IMR-90 (cell line): ENCODE measurements around the gene DHRSX. TPM values are rescaled to one million over a fixed set of nuclear protein-coding genes. Genes with fewer than 3 reads are reported as not detected.

Experiments
- ATAC-seq: fragments of 200-7000 bp; cut with Tn5 transposase; 2 replicates; pipeline ENCODE4 v1.9.1; 2020; ENCODE audit warnings: low read depth, mild to moderate bottlenecking, moderate library complexity
- BruUV-seq: library from RNA; stranded (reverse); fragments of 400-500 nt; replicated peaks from 2 replicates; lab custom pipeline; 2021; lab: Mats Ljungman, UMichigan
- CTCF ChIA-PET: fragments of 300-600 bp; formaldehyde crosslinking; extraction: SDS; loops from one replicate; lab custom pipeline; 2021; ENCODE audit warnings: antibody characterized with exemption; lab: Yijun Ruan, JAX
- POLR2A ChIA-PET: fragments of 300-600 bp; sonication (Branson Sonifier 250); formaldehyde crosslinking; loops from one replicate; lab custom pipeline; 2022; ENCODE audit warnings: antibody characterized with exemption; ENCODE audit not compliant: unreplicated experiment; lab: Charles Lee
- DNase-seq: peaks from one replicate; pipeline ENCODE4 v3.0.0; 2013
- H2AFZ ChIP-seq: replicated peaks from 2 replicates; pipeline ENCODE3; 2013; ENCODE audit warnings: low read length, mild to moderate bottlenecking; ENCODE audit not compliant: poor library complexity
- H2AK5ac ChIP-seq: 2 replicates; pipeline ENCODE4 v1.6.1; 2013; ENCODE audit warnings: low read depth, low read length, inconsistent platforms
- H2AK9ac ChIP-seq: replicated peaks from 2 replicates; pipeline ENCODE3; 2013; ENCODE audit warnings: mild to moderate bottlenecking, low read depth, low read length, moderate library complexity; ENCODE audit not compliant: poor library complexity
- H2BK120ac ChIP-seq: 2 replicates; pipeline ENCODE4 v1.6.1; 2013; ENCODE audit warnings: low read depth, low read length, inconsistent platforms
- H2BK15ac ChIP-seq: 3 replicates; pipeline ENCODE4 v1.6.1; 2013; ENCODE audit warnings: low read depth, low read length, inconsistent platforms
- H2BK20ac ChIP-seq: 2 replicates; pipeline ENCODE4 v1.6.1; 2013; ENCODE audit warnings: low read depth, mild to moderate bottlenecking, inconsistent platforms, low read length, moderate library complexity
- H2BK5ac ChIP-seq: 2 replicates; pipeline ENCODE4 v1.6.1; 2013; ENCODE audit warnings: mild to moderate bottlenecking, low read depth, low read length, inconsistent platforms; ENCODE audit not compliant: poor library complexity, severe bottlenecking
- H3K14ac ChIP-seq: replicated peaks from 2 replicates; pipeline ENCODE4 v1.6.1; 2013; ENCODE audit warnings: low read depth, low read length, inconsistent platforms
- H3K18ac ChIP-seq: 2 replicates; pipeline ENCODE4 v1.6.1; 2013; ENCODE audit warnings: low read depth, low read length, control low read depth
- H3K23ac ChIP-seq: 2 replicates; pipeline ENCODE4 v1.6.1; 2013; ENCODE audit warnings: low read depth, low read length, inconsistent platforms
- H3K27ac ChIP-seq: 2 replicates; pipeline ENCODE4 v1.5.1; 2013; ENCODE audit warnings: mild to moderate bottlenecking, control low read depth, low read length; ENCODE audit not compliant: insufficient read depth
- H3K27me3 ChIP-seq: 2 replicates; pipeline ENCODE4 v1.6.1; 2013; ENCODE audit warnings: low read length; ENCODE audit not compliant: control insufficient read depth, insufficient read depth
- H3K36me3 ChIP-seq: 2 replicates; pipeline ENCODE4 v1.6.1; 2013; ENCODE audit warnings: low read length, mixed read lengths; ENCODE audit not compliant: control insufficient read depth, insufficient read depth
- H3K4ac ChIP-seq: 2 replicates; pipeline ENCODE4 v1.6.1; 2013; ENCODE audit warnings: low read depth, low read length, inconsistent platforms
- H3K4me1 ChIP-seq: 2 replicates; pipeline ENCODE4 v1.6.1; 2013; ENCODE audit warnings: low read length, mixed read lengths; ENCODE audit not compliant: control insufficient read depth, insufficient read depth
- H3K4me2 ChIP-seq: 2 replicates; pipeline ENCODE4 v1.6.1; 2013; ENCODE audit warnings: low read depth, mild to moderate bottlenecking, control low read depth, low read length, moderate library complexity
- H3K4me3 ChIP-seq: 2 replicates; pipeline ENCODE4 v1.5.1; 2013; ENCODE audit warnings: low read depth, mild to moderate bottlenecking, control low read depth, low read length, moderate library complexity; ENCODE audit not compliant: insufficient read depth
- H3K56ac ChIP-seq: 2 replicates; pipeline ENCODE4 v1.6.1; 2013; ENCODE audit warnings: low read length, inconsistent platforms; ENCODE audit not compliant: insufficient read depth; ENCODE audit errors: extremely low read depth
- H3K79me1 ChIP-seq, 2 experiments: 2 replicates each; pipeline ENCODE4 v1.6.1; 2013; ENCODE audit warnings: low read length in 2 of 2, inconsistent platforms in 1 of 2, low read depth in 1 of 2
- H3K9ac ChIP-seq: 2 replicates; pipeline ENCODE4 v1.6.1; 2013; ENCODE audit warnings: low read depth, low read length, control low read depth
- H3K9me1 ChIP-seq: 2 replicates; pipeline ENCODE4 v1.6.1; 2013; ENCODE audit warnings: low read length, inconsistent platforms; ENCODE audit not compliant: insufficient read depth
- H3K9me3 ChIP-seq: 2 replicates; pipeline ENCODE4 v1.6.1; 2013; ENCODE audit warnings: low read length; ENCODE audit not compliant: control insufficient read depth, insufficient read depth
- H4K20me1 ChIP-seq: 2 replicates; pipeline ENCODE4 v1.6.1; 2013; ENCODE audit warnings: low read length, inconsistent platforms; ENCODE audit not compliant: insufficient read depth
- H4K5ac ChIP-seq: 2 replicates; pipeline ENCODE4 v1.6.1; 2013; ENCODE audit warnings: mild to moderate bottlenecking, low read depth, low read length, control low read depth
- H4K8ac ChIP-seq, 2 experiments: 2 replicates each; pipeline ENCODE4 v1.6.1; 2013; ENCODE audit warnings: low read depth in 2 of 2, low read length in 2 of 2, control low read depth in 1 of 2, inconsistent platforms in 1 of 2
- H4K91ac ChIP-seq: 2 replicates; pipeline ENCODE4 v1.6.1; 2013; ENCODE audit warnings: low read depth, low read length, inconsistent platforms; ENCODE audit not compliant: insufficient read depth
- POLR2A ChIP-seq: IDR thresholded peaks from 2 replicates; pipeline ENCODE4 v1.6.1; 2012; ENCODE audit warnings: mild to moderate bottlenecking, low read depth, low read length
- RFX5 ChIP-seq: IDR thresholded peaks from 2 replicates; pipeline ENCODE4 v1.8.0; 2012; ENCODE audit warnings: low read depth, mild to moderate bottlenecking, low read length, moderate library complexity
- WGBS, 2 experiments: methylation state at CpG; one replicate each; pipeline versions ENCODE4 v1.1.5 to v1.1.7; 2013; ENCODE audit warnings: missing lambda C conversion rate in 2 of 2; ENCODE audit not compliant: insufficient read length in 1 of 2; ENCODE audit errors: extremely low coverage in 2 of 2; 5-methylcytosine and 5-hydroxymethylcytosine counted together
- dilution Hi-C: fragments of 300-500 bp; cut with HindIII; formaldehyde crosslinking; loops from one replicate; pipeline ENCODE4 v1.14.3; 2018; ENCODE audit warnings: low sequenced_read_pairs; ENCODE audit not compliant: unreplicated experiment
- in situ Hi-C: fragments of 300-500 bp; cut with MboI; formaldehyde crosslinking; loops from 3 replicates; pipeline ENCODE4 v1.14.3; 2019; ENCODE audit warnings: low sequenced_read_pairs, inconsistent platforms, mixed read lengths
- intact Hi-C: fragments of 100-400 bp; cut with micrococcal nuclease; formaldehyde crosslinking; loops from 2 replicates; pipeline ENCODE4 v1.10.0; 2022
- polyA plus RNA-seq, 3 experiments: library from polyadenylated mRNA; depleted of rRNA; stranded (reverse); fragments of >200 nt; gene quantifications; 2 replicates each; pipeline ENCODE4 v1.2.3, GENCODE V29; 2012; ENCODE audit warnings: low replicate concordance in 1 of 3
- total RNA-seq: library from RNA; depleted of rRNA; stranded (reverse); fragments of >200 nt; gene quantifications from 2 replicates; pipeline ENCODE4 v1.2.3, GENCODE V29; 2012
- TF ChIP-seq, protein P1 (sequence below): fragments of 150-350 bp; IDR thresholded peaks from 2 replicates; pipeline ENCODE4 v1.6.1; 2017; ENCODE audit warnings: mild to moderate bottlenecking, antibody characterized with exemption, low read length, low read depth

DHRSX gene
- total and polyA plus RNA-seq, 2 of the 4 experiments (the other 2 are of a cell fraction): 26.2 to 38.0 TPM

DNA sequence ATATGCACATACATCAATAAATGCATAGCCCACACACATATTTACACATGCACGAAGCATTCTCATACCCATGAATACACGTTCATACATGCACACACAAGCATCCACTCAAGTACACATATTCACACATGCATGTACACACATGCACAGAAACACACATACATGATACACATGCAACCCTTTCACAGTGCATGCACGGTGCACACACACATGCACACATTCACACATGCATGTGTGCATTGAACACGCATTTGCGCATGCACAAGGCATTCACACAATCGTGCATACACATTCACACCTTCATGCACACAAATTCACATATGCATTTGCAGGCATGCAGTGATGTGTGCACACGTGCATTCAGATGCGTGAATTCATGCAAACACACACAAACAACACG, 324.5 kb downstream of the DHRSX start:
- no peaks in the 10 kb centered on the region for H3K79me1 ChIP-seq
- dilution Hi-C loops (no loop called here), intact Hi-C loops (no loop called here), in situ Hi-C loops (no loop called here)
- H3K9me3 ChIP-seq: peaks cover 17% of the 10 kb centered on the region
- no peak overlapping the region for H2BK15ac ChIP-seq
- no peaks in the 10 kb centered on the region for H3K36me3 ChIP-seq
- DNase-seq (no peak), ATAC-seq (no peak)
- no peak overlapping the region for H4K8ac ChIP-seq
- H3K4me1 ChIP-seq: no peaks in the 10 kb centered on the region
- no peak overlapping the region for H3K18ac ChIP-seq
- H2AK5ac ChIP-seq: no peak overlapping the region
- no peak overlapping the region for H2BK20ac ChIP-seq
- no peak overlapping the region for H3K56ac ChIP-seq
- H3K27me3 ChIP-seq: no peaks in the 10 kb centered on the region
- no peak overlapping the region for H3K4ac ChIP-seq
- H2BK120ac ChIP-seq: no peak overlapping the region
- ChIA-PET CTCF (no interaction called here), POLR2A (no interaction called here)
- no TSS peak for BruUV-seq
- no peak overlapping the region for H3K4me2 ChIP-seq
- H4K5ac ChIP-seq: no peak overlapping the region
- H3K9ac ChIP-seq: no peak overlapping the region
- H3K9me1 ChIP-seq: no peaks in the 10 kb centered on the region
- H2BK5ac ChIP-seq: no peak overlapping the region
- no peaks in the 10 kb centered on the region for H4K20me1 ChIP-seq
- TF ChIP-seq, protein P1, sequence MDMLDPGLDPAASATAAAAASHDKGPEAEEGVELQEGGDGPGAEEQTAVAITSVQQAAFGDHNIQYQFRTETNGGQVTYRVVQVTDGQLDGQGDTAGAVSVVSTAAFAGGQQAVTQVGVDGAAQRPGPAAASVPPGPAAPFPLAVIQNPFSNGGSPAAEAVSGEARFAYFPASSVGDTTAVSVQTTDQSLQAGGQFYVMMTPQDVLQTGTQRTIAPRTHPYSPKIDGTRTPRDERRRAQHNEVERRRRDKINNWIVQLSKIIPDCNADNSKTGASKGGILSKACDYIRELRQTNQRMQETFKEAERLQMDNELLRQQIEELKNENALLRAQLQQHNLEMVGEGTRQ: no peak
- TF ChIP-seq RFX5: no peak
- no peak for TF ChIP-seq POLR2A
- WGBS, 2 experiments: 88% methylated on average over 6 of the region's 9 CpGs; no CpG with 5 or more reads in 1 of the 2 experiments
- H3K14ac ChIP-seq: no peak overlapping the region
- no peak overlapping the region for H3K23ac ChIP-seq
- no peak overlapping the region for H4K91ac ChIP-seq
- H2AK9ac ChIP-seq: no peak overlapping the region
- H3K27ac ChIP-seq: no peak overlapping the region
- H3K4me3 ChIP-seq: no peak overlapping the region
- peak overlapping the region; percentile 5 for H2AFZ ChIP-seq
